K562 (cell line): Measurements from ENCODE around the gene CARMIL1.

ENCODE experiments used
- ATF7 ChIP-seq: fragments of 450-650 bp; IDR thresholded peaks from 2 replicates; pipeline ENCODE4 v1.7.1; 2014; ENCODE audit warnings: mild to moderate bottlenecking, moderate library complexity
- CEBPB ChIP-seq: fragments of 450-650 bp; IDR thresholded peaks from 2 replicates; pipeline ENCODE4 v1.6.1; 2016; ENCODE audit warnings: missing genetic modification characterization, missing compliant biosample characterization
- EZH2 ChIP-seq: IDR thresholded peaks from 2 replicates; pipeline ENCODE4 v1.6.1; 2012; ENCODE audit warnings: low read depth, mild to moderate bottlenecking, inconsistent platforms, low read length, borderline replicate concordance
- HOMEZ ChIP-seq: fragments of 250-450 bp; sonication (Bioruptor Pico); IDR thresholded peaks from 2 replicates; pipeline ENCODE4 v1.4.0; 2020; ENCODE audit warnings: mild to moderate bottlenecking, moderate library complexity
- KDM4B ChIP-seq, 2 experiments: fragments of 450-650 bp in 1 of 2; sonication (generic) in 1 of 2; IDR thresholded peaks; 2 replicates each; pipeline ENCODE4 v1.6.1; 2016 to 2017; ENCODE audit warnings: borderline replicate concordance in 2 of 2, antibody characterized with exemption in 1 of 2, low read depth in 1 of 2, mild to moderate bottlenecking in 1 of 2
- SAFB2 ChIP-seq: fragments of 200-400 bp; formaldehyde crosslinking; IDR thresholded peaks from 2 replicates; pipeline ENCODE4 v1.6.1; 2018; ENCODE audit warnings: borderline replicate concordance, low read length, low read depth, moderate library complexity; ENCODE audit not compliant: severe bottlenecking
- YY1 ChIP-seq, 3 experiments: IDR thresholded peaks; 2 replicates each; pipeline ENCODE4 v1.6.1; 2011; ENCODE audit warnings: low read length in 2 of 3, mild to moderate bottlenecking in 2 of 3, moderate library complexity in 2 of 3, borderline replicate concordance in 1 of 3, control low read depth in 1 of 3, low read depth in 1 of 3; ENCODE audit not compliant: insufficient read depth in 3 of 3, insufficient replicate concordance in 2 of 3, control insufficient read depth in 1 of 3, insufficient read length in 1 of 3; ENCODE audit errors: extremely low read depth in 1 of 3
- ZNF146 ChIP-seq: IDR thresholded peaks from one replicate; pipeline ENCODE4 v1.6.1; 2018; ENCODE audit warnings: missing compliant biosample characterization; ENCODE audit not compliant: unreplicated experiment
- TF ChIP-seq, protein P1 (sequence below), 3 experiments: IDR thresholded peaks in 2 of 3; conservative IDR thresholded peaks in 1 of 3; 2 replicates each; pipeline ENCODE4 v1.5.1; 2011 to 2012; ENCODE audit warnings: low read length in 3 of 3, mild to moderate bottlenecking in 3 of 3, control low read depth in 2 of 3, improper control_type of control experiment in 1 of 3, inconsistent platforms in 1 of 3, low read depth in 1 of 3, mixed read lengths in 1 of 3, moderate library complexity in 1 of 3; ENCODE audit not compliant: insufficient read depth in 2 of 3
- TF ChIP-seq, protein P2 (sequence below): sonication (generic); formaldehyde crosslinking; IDR thresholded peaks from 2 replicates; pipeline ENCODE4 v1.8.1; 2023; ENCODE audit warnings: mild to moderate bottlenecking, missing genetic modification reagents

- TF ChIP-seq, protein P1, sequence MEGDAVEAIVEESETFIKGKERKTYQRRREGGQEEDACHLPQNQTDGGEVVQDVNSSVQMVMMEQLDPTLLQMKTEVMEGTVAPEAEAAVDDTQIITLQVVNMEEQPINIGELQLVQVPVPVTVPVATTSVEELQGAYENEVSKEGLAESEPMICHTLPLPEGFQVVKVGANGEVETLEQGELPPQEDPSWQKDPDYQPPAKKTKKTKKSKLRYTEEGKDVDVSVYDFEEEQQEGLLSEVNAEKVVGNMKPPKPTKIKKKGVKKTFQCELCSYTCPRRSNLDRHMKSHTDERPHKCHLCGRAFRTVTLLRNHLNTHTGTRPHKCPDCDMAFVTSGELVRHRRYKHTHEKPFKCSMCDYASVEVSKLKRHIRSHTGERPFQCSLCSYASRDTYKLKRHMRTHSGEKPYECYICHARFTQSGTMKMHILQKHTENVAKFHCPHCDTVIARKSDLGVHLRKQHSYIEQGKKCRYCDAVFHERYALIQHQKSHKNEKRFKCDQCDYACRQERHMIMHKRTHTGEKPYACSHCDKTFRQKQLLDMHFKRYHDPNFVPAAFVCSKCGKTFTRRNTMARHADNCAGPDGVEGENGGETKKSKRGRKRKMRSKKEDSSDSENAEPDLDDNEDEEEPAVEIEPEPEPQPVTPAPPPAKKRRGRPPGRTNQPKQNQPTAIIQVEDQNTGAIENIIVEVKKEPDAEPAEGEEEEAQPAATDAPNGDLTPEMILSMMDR (IDR thresholded peaks at IDR 0.05 in 2 of 3, conservative IDR thresholded peaks at IDR 0.05 in 1 of 3; ENCODE audit: insufficient read depth in 2 of 3, low read depth in 1 of 3, low read length in 3 of 3): no peak
- TF ChIP-seq, protein P2, sequence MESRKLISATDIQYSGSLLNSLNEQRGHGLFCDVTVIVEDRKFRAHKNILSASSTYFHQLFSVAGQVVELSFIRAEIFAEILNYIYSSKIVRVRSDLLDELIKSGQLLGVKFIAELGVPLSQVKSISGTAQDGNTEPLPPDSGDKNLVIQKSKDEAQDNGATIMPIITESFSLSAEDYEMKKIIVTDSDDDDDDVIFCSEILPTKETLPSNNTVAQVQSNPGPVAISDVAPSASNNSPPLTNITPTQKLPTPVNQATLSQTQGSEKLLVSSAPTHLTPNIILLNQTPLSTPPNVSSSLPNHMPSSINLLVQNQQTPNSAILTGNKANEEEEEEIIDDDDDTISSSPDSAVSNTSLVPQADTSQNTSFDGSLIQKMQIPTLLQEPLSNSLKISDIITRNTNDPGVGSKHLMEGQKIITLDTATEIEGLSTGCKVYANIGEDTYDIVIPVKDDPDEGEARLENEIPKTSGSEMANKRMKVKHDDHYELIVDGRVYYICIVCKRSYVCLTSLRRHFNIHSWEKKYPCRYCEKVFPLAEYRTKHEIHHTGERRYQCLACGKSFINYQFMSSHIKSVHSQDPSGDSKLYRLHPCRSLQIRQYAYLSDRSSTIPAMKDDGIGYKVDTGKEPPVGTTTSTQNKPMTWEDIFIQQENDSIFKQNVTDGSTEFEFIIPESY (CRISPR knock-in tag): no peak
- TF ChIP-seq SAFB2 (no peak), EZH2 (no peak), ZNF146 (CRISPR knock-in tag) (no peak), YY1 (IDR thresholded peaks at IDR 0.05; ENCODE audit: borderline replicate concordance in 1 of 3, control insufficient read depth in 1 of 3, extremely low read depth in 1 of 3, insufficient read depth in 3 of 3, insufficient read length in 1 of 3, insufficient replicate concordance in 2 of 3, low read depth in 1 of 3, low read length in 2 of 3) (no peak), KDM4B (IDR thresholded peaks at IDR 0.05; ENCODE audit: borderline replicate concordance in 2 of 2, low read depth in 1 of 2) (no peak), ATF7 (no peak), CEBPB (tag) (no peak), HOMEZ (no peak)
Measured at GRCh38 chr6:25655723-25656122, 376.5 kb downstream of the CARMIL1 start.
